ENCODE data around the gene KTN1.

Gene KTN1

GRCh38 chr14:55645145-55645544 lies 65.1 kb downstream of the KTN1 start:
- peaks cover 22% of the 10 kb centered on the region for H3K36me3 Mint-ChIP-seq
- H3K27me3 Mint-ChIP-seq, result no peaks in the 10 kb centered on the region
- no peaks in the 10 kb centered on the region for H3K9me3 Mint-ChIP-seq
- no peaks in the 10 kb centered on the region for H3K4me1 Mint-ChIP-seq
- no peak for DNase-seq (ENCODE audit: low spot score in 2 of 2)
- no peak overlapping the region for H3K4me3 Mint-ChIP-seq
- H3K27ac Mint-ChIP-seq, result no peak overlapping the region
- ATAC-seq (ENCODE audit: low read depth), result no peak

- Mint-ChIP-seq H3K27ac (no peak overlapping the region), H3K4me1 (no peaks in the 10 kb centered on the region), H3K27me3 (no peaks in the 10 kb centered on the region), H3K36me3 (peaks cover 28% of the 10 kb centered on the region), H3K9me3 (no peaks in the 10 kb centered on the region), H3K4me3 (no peak overlapping the region)
- DNase-seq (ENCODE audit: low spot score in 2 of 2) (no peak), ATAC-seq (ENCODE audit: low read depth) (no peak)
These were observed 66.1 kb downstream of the KTN1 start for GRCh38 chr14:55645845-55646832.

- no peaks in the 10 kb centered on the region for H3K27me3 Mint-ChIP-seq
- peaks cover 33% of the 10 kb centered on the region for H3K36me3 Mint-ChIP-seq
- DNase-seq (ENCODE audit: low spot score in 2 of 2) (no peak), ATAC-seq (ENCODE audit: low read depth) (no peak)
- H3K9me3 Mint-ChIP-seq, result no peaks in the 10 kb centered on the region
- H3K27ac Mint-ChIP-seq, result peak overlapping the region; percentile 32
- H3K4me3 Mint-ChIP-seq, result no peak overlapping the region
- H3K4me1 Mint-ChIP-seq, result no peaks in the 10 kb centered on the region
These were observed 71.0 kb downstream of the KTN1 start for GRCh38 chr14:55650992-55651391.

- ATAC-seq (ENCODE audit: low read depth) (no peak), DNase-seq (ENCODE audit: low spot score in 2 of 2) (no peak)
- H3K4me3 Mint-ChIP-seq, result no peak overlapping the region
- no peak overlapping the region for H3K27ac Mint-ChIP-seq
- no peaks in the 10 kb centered on the region for H3K4me1 Mint-ChIP-seq
- H3K9me3 Mint-ChIP-seq, result no peaks in the 10 kb centered on the region
- peaks cover 27% of the 10 kb centered on the region for H3K36me3 Mint-ChIP-seq
- H3K27me3 Mint-ChIP-seq, result no peaks in the 10 kb centered on the region
These were observed 74.2 kb downstream of the KTN1 start for GRCh38 chr14:55654243-55654642.

GRCh38 chr14:55661029-55661428 lies 81.0 kb downstream of the KTN1 start:
- Mint-ChIP-seq H3K9me3 (no peaks in the 10 kb centered on the region), H3K4me1 (peaks cover 2% of the 10 kb centered on the region), H3K27ac (no peak overlapping the region), H3K4me3 (no peak overlapping the region), H3K27me3 (no peaks in the 10 kb centered on the region), H3K36me3 (peaks cover 26% of the 10 kb centered on the region)
- ATAC-seq (ENCODE audit: low read depth) (no peak), DNase-seq (ENCODE audit: low spot score in 2 of 2) (no peak)

- Mint-ChIP-seq H3K36me3 (peaks cover 29% of the 10 kb centered on the region), H3K27me3 (no peaks in the 10 kb centered on the region), H3K9me3 (no peaks in the 10 kb centered on the region), H3K27ac (no peak overlapping the region), H3K4me1 (peaks cover 2% of the 10 kb centered on the region), H3K4me3 (no peak overlapping the region)
- ATAC-seq (ENCODE audit: low read depth), result no peak
- no peak for DNase-seq (ENCODE audit: low spot score in 2 of 2)
These were observed 82.7 kb downstream of the KTN1 start for GRCh38 chr14:55662752-55663151.

GRCh38 chr14:55665067-55665675 lies 85.2 kb downstream of the KTN1 start:
- DNase-seq (ENCODE audit: low spot score in 2 of 2) (no peak), ATAC-seq (ENCODE audit: low read depth) (no peak)
- H3K4me3 Mint-ChIP-seq, result no peak overlapping the region
- peaks cover 2% of the 10 kb centered on the region for H3K4me1 Mint-ChIP-seq
- no peaks in the 10 kb centered on the region for H3K9me3 Mint-ChIP-seq
- H3K36me3 Mint-ChIP-seq, result peaks cover 28% of the 10 kb centered on the region
- peak overlapping the region; percentile 58 for H3K27ac Mint-ChIP-seq
- no peaks in the 10 kb centered on the region for H3K27me3 Mint-ChIP-seq

- H3K27me3 Mint-ChIP-seq, result no peaks in the 10 kb centered on the region
- DNase-seq (ENCODE audit: low spot score in 2 of 2) (no peak), ATAC-seq (ENCODE audit: low read depth) (no peak)
- no peaks in the 10 kb centered on the region for H3K9me3 Mint-ChIP-seq
- H3K4me1 Mint-ChIP-seq, result peaks cover 2% of the 10 kb centered on the region
- peaks cover 31% of the 10 kb centered on the region for H3K36me3 Mint-ChIP-seq
- no peak overlapping the region for H3K27ac Mint-ChIP-seq
- no peak overlapping the region for H3K4me3 Mint-ChIP-seq
These were observed 87.8 kb downstream of the KTN1 start for GRCh38 chr14:55667801-55668200.

GRCh38 chr14:55671641-55672040 lies 91.6 kb downstream of the KTN1 start:
- Mint-ChIP-seq H3K27ac (no peak overlapping the region), H3K27me3 (no peaks in the 10 kb centered on the region), H3K4me3 (no peak overlapping the region), H3K36me3 (peaks cover 32% of the 10 kb centered on the region), H3K4me1 (no peaks in the 10 kb centered on the region), H3K9me3 (no peaks in the 10 kb centered on the region)
- ATAC-seq (ENCODE audit: low read depth) (no peak), DNase-seq (ENCODE audit: low spot score in 2 of 2) (no peak)

GRCh38 chr14:55673048-55673447 lies 93.0 kb downstream of the KTN1 start:
- Mint-ChIP-seq H3K27me3 (no peaks in the 10 kb centered on the region), H3K4me1 (no peaks in the 10 kb centered on the region), H3K4me3 (no peak overlapping the region), H3K36me3 (peaks cover 28% of the 10 kb centered on the region), H3K27ac (no peak overlapping the region), H3K9me3 (no peaks in the 10 kb centered on the region)
- ATAC-seq (ENCODE audit: low read depth), result no peak
- no peak for DNase-seq (ENCODE audit: low spot score in 2 of 2)

GRCh38 chr14:55681096-55681495 lies 101.1 kb downstream of the KTN1 start:
- Mint-ChIP-seq H3K4me3 (no peak overlapping the region), H3K27ac (no peak overlapping the region), H3K36me3 (peaks cover 38% of the 10 kb centered on the region), H3K4me1 (no peaks in the 10 kb centered on the region), H3K9me3 (no peaks in the 10 kb centered on the region), H3K27me3 (no peaks in the 10 kb centered on the region)
- DNase-seq (ENCODE audit: low spot score in 2 of 2), result no peak
- ATAC-seq (ENCODE audit: low read depth), result no peak

GRCh38 chr14:55684956-55685584 lies 105.1 kb downstream of the KTN1 start:
- H3K36me3 Mint-ChIP-seq, result peaks cover 49% of the 10 kb centered on the region
- no peak for ATAC-seq (ENCODE audit: low read depth)

GRCh38 chr14:55686713-55687112 lies 106.7 kb downstream of the KTN1 start:
- no peak for ATAC-seq (ENCODE audit: low read depth)
- Mint-ChIP-seq H3K9me3 (no peaks in the 10 kb centered on the region), H3K27me3 (no peaks in the 10 kb centered on the region), H3K36me3 (peaks cover 41% of the 10 kb centered on the region), H3K27ac (no peak overlapping the region), H3K4me3 (no peak overlapping the region), H3K4me1 (peaks cover 9% of the 10 kb centered on the region)
- DNase-seq (ENCODE audit: low spot score in 2 of 2), result no peak

More at GRCh38 chr14:55684956-55685584, 105.1 kb downstream of the KTN1 start:
- DNase-seq (ENCODE audit: low spot score in 2 of 2), result no peak
- no peaks in the 10 kb centered on the region for H3K27me3 Mint-ChIP-seq
- H3K9me3 Mint-ChIP-seq, result no peaks in the 10 kb centered on the region
- H3K27ac Mint-ChIP-seq, result no peak overlapping the region
- no peaks in the 10 kb centered on the region for H3K4me1 Mint-ChIP-seq
- no peak overlapping the region for H3K4me3 Mint-ChIP-seq

- no peak for ATAC-seq (ENCODE audit: low read depth)
- Mint-ChIP-seq H3K4me3 (no peak overlapping the region), H3K4me1 (peaks cover 10% of the 10 kb centered on the region), H3K9me3 (no peaks in the 10 kb centered on the region), H3K27me3 (no peaks in the 10 kb centered on the region), H3K27ac (no peak overlapping the region), H3K36me3 (peaks cover 31% of the 10 kb centered on the region)
- no peak for DNase-seq (ENCODE audit: low spot score in 2 of 2)
These were observed 108.6 kb downstream of the KTN1 start for GRCh38 chr14:55688566-55688965.
